GM10266 (cell line): ENCODE results near the gene ADARB1.

ENCODE experiments used
- DNase-seq: peaks from one replicate; pipeline ENCODE4 v3.0.0; 2012; ENCODE audit errors: extremely low spot score
- CTCF ChIP-seq: IDR thresholded peaks from 2 replicates; pipeline ENCODE4 v1.5.1; 2012; ENCODE audit warnings: mild to moderate bottlenecking, low read depth; ENCODE audit not compliant: control insufficient read depth, insufficient read depth; ENCODE audit errors: missing control alignments

ADARB1 gene

GRCh38 chr21:45178070-45178608 lies 103.8 kb downstream of the ADARB1 start:
- no peak for TF ChIP-seq CTCF
- no peak for DNase-seq

GRCh38 chr21:45178971-45179370 lies 104.6 kb downstream of the ADARB1 start:
- no peak for DNase-seq
- no peak for TF ChIP-seq CTCF

- DNase-seq, result no peak
- no peak for TF ChIP-seq CTCF
Measured at GRCh38 chr21:45179568-45180245, 105.3 kb downstream of the ADARB1 start.

DNA sequence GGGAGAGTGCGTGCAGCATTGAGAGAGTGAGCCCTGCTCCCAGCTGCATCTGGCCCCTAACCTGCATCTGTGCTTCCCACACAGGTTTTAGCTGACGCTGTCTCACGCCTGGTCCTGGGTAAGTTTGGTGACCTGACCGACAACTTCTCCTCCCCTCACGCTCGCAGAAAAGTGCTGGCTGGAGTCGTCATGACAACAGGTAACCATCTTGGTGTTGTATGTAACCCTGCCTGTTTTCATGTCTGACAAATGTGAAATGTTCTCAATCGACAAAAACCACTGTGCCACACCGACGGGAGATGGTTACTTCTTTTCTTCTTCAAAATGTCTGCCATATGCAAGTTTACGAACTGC lies 105.8 kb downstream of the ADARB1 start:
- DNase-seq, result no peak
- no peak for TF ChIP-seq CTCF

DNA sequence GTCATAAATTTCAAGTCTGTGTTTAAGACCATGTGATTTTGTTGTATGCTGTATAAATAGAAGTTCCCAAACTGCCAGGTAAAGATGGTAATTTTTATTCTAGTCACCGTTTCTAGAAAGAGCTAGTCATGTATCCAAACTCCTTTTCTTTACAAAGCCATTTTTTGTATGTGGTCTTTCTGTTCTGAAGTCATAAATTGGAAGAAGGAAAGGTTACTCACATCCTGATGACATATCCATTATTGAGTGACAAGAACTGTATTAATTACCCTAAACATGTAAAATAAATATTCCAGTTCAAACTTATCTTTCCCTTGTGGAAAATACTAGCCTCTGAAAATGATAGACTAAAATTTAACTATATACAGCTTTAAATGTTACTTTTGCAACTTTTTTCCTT lies 108.6 kb downstream of the ADARB1 start:
- TF ChIP-seq CTCF, result no peak
- DNase-seq, result no peak

DNA sequence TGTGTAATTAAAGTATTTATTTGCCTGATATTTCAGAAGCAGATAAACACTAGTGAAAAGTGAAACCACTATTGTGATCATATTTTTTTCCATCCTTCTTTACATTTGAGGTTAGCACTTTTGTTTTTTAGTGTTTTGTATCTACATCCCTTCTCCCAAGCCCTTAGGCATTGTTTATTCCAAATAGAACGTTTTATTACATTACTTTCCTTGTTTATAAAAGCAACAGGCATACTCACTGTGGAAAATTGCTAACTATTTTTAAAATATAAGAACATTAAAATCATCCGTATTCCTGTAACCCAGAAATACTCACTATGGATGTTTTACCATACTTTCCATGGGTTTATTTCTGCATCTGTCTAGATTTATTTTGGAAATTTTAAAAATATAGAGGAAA lies 109.5 kb downstream of the ADARB1 start:
- TF ChIP-seq CTCF, result no peak

GRCh38 chr21:45184869-45185268 lies 110.5 kb downstream of the ADARB1 start:
- DNase-seq, result no peak
- no peak for TF ChIP-seq CTCF

More for the DNA sequence above, 109.5 kb downstream of the ADARB1 start:
- no peak for DNase-seq
